Measurements from ENCODE around the gene ZPR1.
"Not testable (repeated sequence)": the region's sequence is repeated elsewhere in the genome, so short reads cannot be mapped to it uniquely, and the experiment has no call there.

ZPR1 gene

GRCh38 chr11:116762132-116762531 lies 25.7 kb downstream of the ZPR1 start:
- DNase-seq (ENCODE audit: extremely low read depth in 1 of 2, low read depth in 1 of 2): no peak

GRCh38 chr11:116756044-116756443 lies 31.8 kb downstream of the ZPR1 start:
- DNase-seq (ENCODE audit: extremely low read depth in 1 of 2, low read depth in 1 of 2): not testable (repeated sequence)

GRCh38 chr11:116750070-116750718 lies 37.6 kb downstream of the ZPR1 start:
- DNase-seq (ENCODE audit: extremely low read depth in 1 of 2, low read depth in 1 of 2): no peak

- no peak for DNase-seq (ENCODE audit: extremely low read depth in 1 of 2, low read depth in 1 of 2)
Measured at GRCh38 chr11:116742104-116742503, 45.7 kb downstream of the ZPR1 start.

- no peak for DNase-seq (ENCODE audit: extremely low read depth in 1 of 2, low read depth in 1 of 2)
Measured at GRCh38 chr11:116740741-116741140, 47.1 kb downstream of the ZPR1 start.

- DNase-seq (ENCODE audit: extremely low read depth in 1 of 2, low read depth in 1 of 2): no peak
Measured at GRCh38 chr11:116738975-116739374, 48.8 kb downstream of the ZPR1 start.

GRCh38 chr11:116736763-116737162 lies 51.1 kb downstream of the ZPR1 start:
- no peak for DNase-seq (ENCODE audit: extremely low read depth in 1 of 2, low read depth in 1 of 2)

GRCh38 chr11:116733969-116734508 lies 53.8 kb downstream of the ZPR1 start:
- DNase-seq (ENCODE audit: extremely low read depth in 1 of 2, low read depth in 1 of 2): no peak

- no peak for DNase-seq (ENCODE audit: extremely low read depth in 1 of 2, low read depth in 1 of 2)
Measured at GRCh38 chr11:116733043-116733755, 54.6 kb downstream of the ZPR1 start.

GRCh38 chr11:116732271-116733042 lies 55.4 kb downstream of the ZPR1 start:
- peak; percentile 23 to 28 for DNase-seq (ENCODE audit: extremely low read depth in 1 of 2, low read depth in 1 of 2)

- no peak for DNase-seq (ENCODE audit: extremely low read depth in 1 of 2, low read depth in 1 of 2)
Measured at GRCh38 chr11:116731821-116732220, 56.0 kb downstream of the ZPR1 start.

- no peak for DNase-seq (ENCODE audit: extremely low read depth in 1 of 2, low read depth in 1 of 2)
Measured at GRCh38 chr11:116731097-116731761, 56.6 kb downstream of the ZPR1 start.

GRCh38 chr11:116730601-116731000 lies 57.2 kb downstream of the ZPR1 start:
- no peak for DNase-seq (ENCODE audit: extremely low read depth in 1 of 2, low read depth in 1 of 2)

- DNase-seq (ENCODE audit: extremely low read depth in 1 of 2, low read depth in 1 of 2): no peak
Measured at GRCh38 chr11:116730241-116730561, 57.6 kb downstream of the ZPR1 start.

- DNase-seq (ENCODE audit: extremely low read depth in 1 of 2, low read depth in 1 of 2): no peak
Measured at GRCh38 chr11:116729501-116730240, 58.2 kb downstream of the ZPR1 start.

- no peak for DNase-seq (ENCODE audit: extremely low read depth in 1 of 2, low read depth in 1 of 2)
Measured at GRCh38 chr11:116727990-116728389, 59.8 kb downstream of the ZPR1 start.

- no peak for DNase-seq (ENCODE audit: extremely low read depth in 1 of 2, low read depth in 1 of 2)
Measured at GRCh38 chr11:116725434-116726221, 62.2 kb downstream of the ZPR1 start.

- no peak for DNase-seq (ENCODE audit: extremely low read depth in 1 of 2, low read depth in 1 of 2)
Measured at GRCh38 chr11:116724813-116725212, 63.0 kb downstream of the ZPR1 start.
